ENCODE measurements around the gene LPP.

Gene LPP

DNA sequence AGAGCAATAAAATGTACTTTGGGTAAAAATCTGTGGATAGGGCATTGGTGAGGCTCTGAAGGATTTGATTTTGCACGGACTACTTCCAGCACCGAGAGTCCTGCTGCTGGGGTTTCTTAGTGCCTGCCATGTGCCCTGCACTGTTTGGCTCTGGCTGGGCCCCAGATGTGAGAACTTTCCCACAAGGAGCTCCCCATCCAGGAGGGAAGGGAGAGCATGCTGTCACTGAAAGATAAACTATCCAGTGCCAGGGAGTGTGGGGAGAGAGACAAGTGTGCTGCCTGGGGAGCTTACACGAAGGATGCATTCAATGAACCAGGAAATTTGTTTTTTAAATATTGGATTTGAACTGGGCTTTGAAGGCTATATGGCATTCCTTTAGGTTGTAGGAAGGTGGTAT lies 30.2 kb downstream of the LPP start:
- H3K4me1 ChIP-seq (ENCODE audit: control insufficient read depth, low read depth, low read length): peaks cover 29% of the 10 kb centered on the region
- no peak overlapping the region for H3K27ac ChIP-seq (ENCODE audit: low read length)
- no peak overlapping the region for H3K4me3 ChIP-seq (ENCODE audit: low read length)

DNA sequence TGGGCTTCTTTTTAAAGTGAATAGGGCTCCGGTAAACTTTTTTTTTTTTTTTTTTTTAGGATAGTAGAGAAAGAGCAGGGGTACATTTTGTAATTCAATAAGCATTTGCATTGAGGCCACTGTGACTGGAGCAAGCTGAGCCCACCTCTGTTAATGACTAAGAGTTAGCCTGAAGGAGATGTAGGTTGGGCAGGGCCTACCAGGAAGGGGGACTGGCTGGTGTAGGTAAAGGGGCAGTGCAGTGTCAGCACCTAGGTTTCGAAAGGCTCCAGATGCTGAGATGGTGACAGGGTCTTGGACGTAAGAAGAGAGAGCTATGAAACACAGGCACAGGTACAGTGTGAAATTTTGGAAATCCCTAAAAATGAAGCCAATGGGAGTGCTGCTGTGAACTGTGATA lies 30.7 kb downstream of the LPP start:
- no peaks in the 10 kb centered on the region for H3K27me3 ChIP-seq (ENCODE audit: control insufficient read depth, insufficient read depth, low read length)
- H3K9me3 ChIP-seq (ENCODE audit: control insufficient read depth, low read depth, low read length): no peaks in the 10 kb centered on the region
- peaks cover 26% of the 10 kb centered on the region for H3K4me1 ChIP-seq (ENCODE audit: control insufficient read depth, low read depth, low read length)
- no peak overlapping the region for H3K27ac ChIP-seq (ENCODE audit: low read length)
- no peak overlapping the region for H3K4me3 ChIP-seq (ENCODE audit: low read length)
- no peak overlapping the region for H3K9ac ChIP-seq (ENCODE audit: low read length)
- H3K36me3 ChIP-seq (ENCODE audit: control insufficient read depth, low read depth, low read length): no peaks in the 10 kb centered on the region

More for the DNA sequence above, 30.2 kb downstream of the LPP start:
- H3K27me3 ChIP-seq (ENCODE audit: control insufficient read depth, insufficient read depth, low read length): no peaks in the 10 kb centered on the region
- no peaks in the 10 kb centered on the region for H3K36me3 ChIP-seq (ENCODE audit: control insufficient read depth, low read depth, low read length)
- no peaks in the 10 kb centered on the region for H3K9me3 ChIP-seq (ENCODE audit: control insufficient read depth, low read depth, low read length)
- H3K9ac ChIP-seq (ENCODE audit: low read length): no peak overlapping the region

DNA sequence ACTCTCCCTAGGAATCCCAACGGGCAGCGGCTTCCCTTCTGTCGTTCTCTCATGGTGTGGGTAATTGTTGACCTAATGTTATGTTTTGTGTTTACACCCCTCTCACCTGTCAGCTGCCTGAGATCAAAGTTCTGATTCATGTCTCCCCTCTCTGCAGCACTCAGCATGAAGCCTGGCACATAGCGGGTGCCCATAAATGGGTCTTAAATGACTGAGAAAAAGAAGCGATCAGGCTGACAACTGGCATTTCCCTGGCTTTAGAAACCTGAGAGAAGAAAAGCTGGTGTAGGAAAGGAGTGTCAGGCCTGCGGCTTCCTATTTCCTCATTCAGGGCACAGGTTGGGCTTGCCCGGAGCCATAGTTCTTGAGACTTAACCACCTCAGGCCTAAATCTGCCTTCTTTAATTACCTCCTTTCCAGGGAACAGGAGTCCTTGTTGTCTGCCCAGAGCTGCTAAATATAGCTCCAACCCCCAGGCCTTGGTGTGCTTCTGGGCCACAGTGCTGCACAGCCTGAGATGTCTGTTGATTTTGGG lies 31.8 kb downstream of the LPP start:
- Histone ChIP-seq H3K9ac (ENCODE audit: low read length) (no peak overlapping the region), H3K27ac (ENCODE audit: low read length) (no peak overlapping the region), H3K4me3 (ENCODE audit: low read length) (no peak overlapping the region), H3K36me3 (ENCODE audit: control insufficient read depth, low read depth, low read length) (no peaks in the 10 kb centered on the region), H3K4me1 (ENCODE audit: control insufficient read depth, low read depth, low read length) (peaks cover 25% of the 10 kb centered on the region), H3K27me3 (ENCODE audit: control insufficient read depth, insufficient read depth, low read length) (no peaks in the 10 kb centered on the region), H3K9me3 (ENCODE audit: control insufficient read depth, low read depth, low read length) (no peaks in the 10 kb centered on the region)

DNA sequence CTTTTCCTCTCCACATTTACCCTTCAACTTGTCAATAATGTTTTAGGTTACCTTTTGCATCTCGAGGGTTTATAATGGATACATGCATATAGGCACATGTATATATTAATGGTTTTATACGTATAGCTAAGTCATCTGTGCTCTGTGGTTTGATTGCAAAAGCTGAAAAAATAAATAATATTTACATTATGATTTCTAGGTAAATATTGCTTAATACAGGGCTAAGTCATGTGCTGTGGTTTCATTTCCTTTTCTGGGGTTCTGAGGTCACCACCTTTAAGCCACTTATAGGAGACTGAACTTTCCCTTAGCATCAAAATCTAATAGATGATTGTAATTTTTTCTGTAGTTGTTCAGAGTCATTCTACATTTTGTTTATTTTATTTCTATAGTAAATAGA lies 33.1 kb downstream of the LPP start:
- Histone ChIP-seq H3K4me1 (ENCODE audit: control insufficient read depth, low read depth, low read length) (peaks cover 25% of the 10 kb centered on the region), H3K9me3 (ENCODE audit: control insufficient read depth, low read depth, low read length) (no peaks in the 10 kb centered on the region), H3K4me3 (ENCODE audit: low read length) (no peak overlapping the region), H3K27ac (ENCODE audit: low read length) (no peak overlapping the region), H3K27me3 (ENCODE audit: control insufficient read depth, insufficient read depth, low read length) (no peaks in the 10 kb centered on the region), H3K36me3 (ENCODE audit: control insufficient read depth, low read depth, low read length) (no peaks in the 10 kb centered on the region), H3K9ac (ENCODE audit: low read length) (no peak overlapping the region)

DNA sequence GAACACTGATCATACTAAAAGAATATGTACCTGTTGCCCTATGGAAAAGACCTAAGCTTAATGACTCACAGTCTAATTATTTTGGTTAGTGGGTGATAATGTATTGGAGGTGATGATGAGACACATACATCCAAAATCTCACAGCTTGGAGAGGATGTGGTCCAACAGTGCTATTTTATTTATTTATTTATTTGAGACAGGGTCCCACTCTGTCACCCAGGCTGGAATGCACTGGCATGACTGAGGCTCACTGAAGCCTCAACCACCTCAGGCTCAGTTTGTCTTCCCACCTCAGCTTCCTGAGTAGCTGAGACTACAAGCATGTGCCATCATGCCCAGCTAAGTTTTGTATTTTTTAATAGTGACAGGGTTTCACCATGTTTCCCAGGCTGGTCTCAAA lies 35.0 kb downstream of the LPP start:
- Histone ChIP-seq H3K9ac (ENCODE audit: low read length) (no peak overlapping the region), H3K4me3 (ENCODE audit: low read length) (no peak overlapping the region), H3K36me3 (ENCODE audit: control insufficient read depth, low read depth, low read length) (peaks cover 4% of the 10 kb centered on the region), H3K27ac (ENCODE audit: low read length) (no peak overlapping the region), H3K9me3 (ENCODE audit: control insufficient read depth, low read depth, low read length) (no peaks in the 10 kb centered on the region), H3K27me3 (ENCODE audit: control insufficient read depth, insufficient read depth, low read length) (no peaks in the 10 kb centered on the region), H3K4me1 (ENCODE audit: control insufficient read depth, low read depth, low read length) (peaks cover 24% of the 10 kb centered on the region)

DNA sequence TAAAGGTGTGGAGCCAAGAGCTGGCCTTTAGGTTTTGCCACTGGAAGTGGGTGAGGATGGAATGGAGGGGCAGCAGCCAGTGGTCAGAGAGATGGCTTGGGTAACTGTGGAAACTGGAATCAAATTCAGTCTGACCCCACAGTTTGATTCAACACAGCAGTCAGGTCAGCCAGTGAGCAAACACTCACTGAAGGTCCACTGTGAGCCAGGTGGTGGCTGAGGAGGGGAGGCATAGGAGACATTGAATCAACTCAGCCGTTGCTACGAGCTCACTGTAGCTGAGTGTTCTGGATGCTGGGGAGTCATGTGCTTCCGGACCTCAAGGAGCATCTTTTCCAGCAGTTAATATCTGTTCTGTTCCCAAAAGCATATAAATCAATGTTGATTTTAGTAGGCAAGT lies 37.5 kb downstream of the LPP start:
- Histone ChIP-seq H3K9ac (ENCODE audit: low read length) (no peak overlapping the region), H3K27me3 (ENCODE audit: control insufficient read depth, insufficient read depth, low read length) (no peaks in the 10 kb centered on the region), H3K4me3 (ENCODE audit: low read length) (no peak overlapping the region), H3K36me3 (ENCODE audit: control insufficient read depth, low read depth, low read length) (peaks cover 4% of the 10 kb centered on the region), H3K4me1 (ENCODE audit: control insufficient read depth, low read depth, low read length) (peaks cover 5% of the 10 kb centered on the region), H3K27ac (ENCODE audit: low read length) (no peak overlapping the region), H3K9me3 (ENCODE audit: control insufficient read depth, low read depth, low read length) (no peaks in the 10 kb centered on the region)

DNA sequence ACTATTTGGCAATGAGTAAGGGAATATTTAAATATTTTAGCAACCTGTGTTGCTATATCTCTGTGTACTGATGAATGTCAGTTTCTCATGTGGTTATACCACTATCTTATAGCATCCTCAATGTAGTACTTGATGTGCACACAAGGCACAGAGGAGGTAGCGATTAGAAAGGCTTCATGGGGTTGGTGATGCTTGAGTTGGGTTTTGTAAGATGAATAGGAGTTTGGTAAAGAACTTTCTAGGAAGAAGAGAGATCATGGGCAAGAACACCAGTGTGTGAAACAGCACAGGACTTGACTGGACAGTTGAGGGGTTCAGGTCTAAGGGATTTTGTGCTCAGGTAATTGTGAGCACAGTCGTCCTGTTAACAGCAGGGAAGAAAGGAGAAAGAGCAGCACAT lies 38.1 kb downstream of the LPP start:
- Histone ChIP-seq H3K27me3 (ENCODE audit: control insufficient read depth, insufficient read depth, low read length) (no peaks in the 10 kb centered on the region), H3K4me1 (ENCODE audit: control insufficient read depth, low read depth, low read length) (peaks cover 6% of the 10 kb centered on the region), H3K27ac (ENCODE audit: low read length) (no peak overlapping the region), H3K9me3 (ENCODE audit: control insufficient read depth, low read depth, low read length) (no peaks in the 10 kb centered on the region), H3K4me3 (ENCODE audit: low read length) (no peak overlapping the region), H3K36me3 (ENCODE audit: control insufficient read depth, low read depth, low read length) (peaks cover 4% of the 10 kb centered on the region), H3K9ac (ENCODE audit: low read length) (no peak overlapping the region)

DNA sequence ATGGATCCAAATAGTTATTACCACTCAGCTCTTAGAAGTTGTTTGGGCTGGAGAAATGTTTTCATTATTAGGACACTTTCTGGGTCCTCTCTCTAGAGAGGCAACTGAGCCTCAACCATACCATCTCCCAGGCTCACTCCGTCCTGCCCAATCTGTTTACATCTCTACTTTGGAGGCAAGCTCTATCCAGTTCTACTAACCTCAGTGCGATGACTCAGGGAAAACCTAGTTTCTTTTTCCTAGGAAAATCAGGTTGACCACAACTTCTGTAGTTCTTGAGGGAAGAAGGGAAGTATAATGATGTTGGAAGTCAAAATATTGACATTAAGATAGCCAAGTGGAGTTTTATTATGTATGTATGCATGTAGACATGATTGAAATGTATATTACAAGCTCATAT lies 40.4 kb downstream of the LPP start:
- H3K9me3 ChIP-seq (ENCODE audit: control insufficient read depth, low read depth, low read length): no peaks in the 10 kb centered on the region
- peaks cover 6% of the 10 kb centered on the region for H3K4me1 ChIP-seq (ENCODE audit: control insufficient read depth, low read depth, low read length)
- no peak overlapping the region for H3K4me3 ChIP-seq (ENCODE audit: low read length)
- H3K27me3 ChIP-seq (ENCODE audit: control insufficient read depth, insufficient read depth, low read length): no peaks in the 10 kb centered on the region
- H3K9ac ChIP-seq (ENCODE audit: low read length): no peak overlapping the region
- H3K27ac ChIP-seq (ENCODE audit: low read length): no peak overlapping the region
- H3K36me3 ChIP-seq (ENCODE audit: control insufficient read depth, low read depth, low read length): peaks cover 4% of the 10 kb centered on the region

DNA sequence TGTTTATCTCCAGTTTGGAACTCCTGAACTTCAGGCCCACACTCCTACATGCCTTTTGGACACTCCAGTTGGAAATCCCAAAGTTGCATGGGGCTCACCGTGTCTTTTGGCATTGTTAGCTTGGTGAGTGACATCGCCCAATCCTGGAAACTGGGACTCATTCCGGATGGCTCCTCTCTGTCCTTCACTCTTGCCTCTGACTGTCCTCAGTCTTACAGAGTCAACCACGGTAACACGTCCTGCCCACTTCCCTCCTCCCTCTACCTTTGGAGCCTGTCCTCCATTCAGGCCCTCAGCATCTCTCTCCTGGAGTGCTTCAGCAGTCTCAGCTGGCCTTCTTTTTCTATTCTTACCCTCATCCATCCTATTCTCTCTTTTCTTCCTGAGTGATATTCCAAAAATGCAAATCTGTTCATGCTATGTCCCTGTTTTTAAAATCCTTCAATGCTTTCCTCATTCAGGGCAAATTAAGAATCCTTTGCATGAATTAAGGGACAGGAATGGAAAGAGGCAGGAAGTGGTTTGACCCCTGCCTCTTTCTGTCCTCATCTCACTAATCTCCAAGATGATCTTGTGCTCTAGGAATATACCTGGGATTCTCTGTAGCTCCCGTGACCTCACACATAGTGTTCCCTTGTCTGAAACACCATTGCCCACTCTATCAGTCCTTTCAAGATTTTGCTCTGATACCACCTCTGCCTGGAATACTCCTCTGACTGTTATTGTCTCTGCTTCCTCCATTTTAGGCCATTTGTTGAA lies 42.5 kb downstream of the LPP start:
- peaks cover 4% of the 10 kb centered on the region for H3K36me3 ChIP-seq (ENCODE audit: control insufficient read depth, low read depth, low read length)
- H3K27me3 ChIP-seq (ENCODE audit: control insufficient read depth, insufficient read depth, low read length): no peaks in the 10 kb centered on the region
- H3K9ac ChIP-seq (ENCODE audit: low read length): no peak overlapping the region
- H3K4me1 ChIP-seq (ENCODE audit: control insufficient read depth, low read depth, low read length): peaks cover 6% of the 10 kb centered on the region
- no peak overlapping the region for H3K4me3 ChIP-seq (ENCODE audit: low read length)
- H3K9me3 ChIP-seq (ENCODE audit: control insufficient read depth, low read depth, low read length): no peaks in the 10 kb centered on the region
- no peak overlapping the region for H3K27ac ChIP-seq (ENCODE audit: low read length)

DNA sequence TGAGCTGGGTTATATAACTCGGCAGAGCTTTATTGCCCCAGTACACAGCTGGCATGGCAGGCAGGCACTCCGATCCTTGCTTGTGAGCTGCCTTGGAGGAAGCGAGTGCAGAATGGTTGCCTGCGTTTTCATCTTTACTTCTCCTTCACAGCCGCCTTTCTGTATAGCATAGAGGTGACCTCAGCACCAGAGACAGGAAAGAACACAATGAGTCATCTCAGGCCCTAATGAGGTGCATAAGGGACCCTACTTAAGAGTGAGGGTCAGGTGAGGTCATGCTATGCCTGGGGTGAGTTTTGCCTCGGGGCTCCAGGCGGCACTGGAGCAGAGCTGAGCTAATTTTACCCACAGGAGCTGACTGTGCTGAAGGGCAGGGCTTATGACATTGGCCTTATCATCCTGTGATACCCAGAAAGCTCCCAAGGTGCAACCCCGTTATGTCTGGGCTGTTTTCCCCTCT lies 43.5 kb downstream of the LPP start:
- H3K27ac ChIP-seq (ENCODE audit: low read length): no peak overlapping the region
- peaks cover 4% of the 10 kb centered on the region for H3K36me3 ChIP-seq (ENCODE audit: control insufficient read depth, low read depth, low read length)
- H3K9ac ChIP-seq (ENCODE audit: low read length): no peak overlapping the region

DNA sequence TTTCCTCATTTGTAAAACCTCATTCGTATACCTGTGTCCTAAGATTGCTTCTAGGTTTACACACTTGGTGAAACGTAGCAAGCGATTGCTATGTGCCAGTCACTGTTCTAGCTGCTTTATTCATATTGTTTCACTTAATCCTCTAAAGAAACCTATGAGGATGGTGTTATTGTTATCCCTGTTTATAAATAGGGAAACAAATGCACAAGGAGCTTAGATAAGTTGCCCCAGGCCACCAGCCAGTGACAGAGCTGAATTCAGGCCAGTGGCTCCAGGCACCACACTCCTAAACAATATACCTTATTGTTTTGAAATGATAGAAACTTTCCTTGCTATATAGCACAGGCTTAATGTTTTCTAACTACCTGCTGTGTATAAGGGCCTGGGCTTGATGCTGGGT lies 44.0 kb downstream of the LPP start:
- Histone ChIP-seq H3K27me3 (ENCODE audit: control insufficient read depth, insufficient read depth, low read length) (no peaks in the 10 kb centered on the region), H3K27ac (ENCODE audit: low read length) (no peak overlapping the region), H3K9me3 (ENCODE audit: control insufficient read depth, low read depth, low read length) (no peaks in the 10 kb centered on the region), H3K36me3 (ENCODE audit: control insufficient read depth, low read depth, low read length) (no peaks in the 10 kb centered on the region), H3K9ac (ENCODE audit: low read length) (no peak overlapping the region), H3K4me1 (ENCODE audit: control insufficient read depth, low read depth, low read length) (peaks cover 6% of the 10 kb centered on the region), H3K4me3 (ENCODE audit: low read length) (no peak overlapping the region)

More for the DNA sequence above, 43.5 kb downstream of the LPP start:
- no peaks in the 10 kb centered on the region for H3K27me3 ChIP-seq (ENCODE audit: control insufficient read depth, insufficient read depth, low read length)
- no peak overlapping the region for H3K4me3 ChIP-seq (ENCODE audit: low read length)
- no peaks in the 10 kb centered on the region for H3K9me3 ChIP-seq (ENCODE audit: control insufficient read depth, low read depth, low read length)
- H3K4me1 ChIP-seq (ENCODE audit: control insufficient read depth, low read depth, low read length): peaks cover 6% of the 10 kb centered on the region

DNA sequence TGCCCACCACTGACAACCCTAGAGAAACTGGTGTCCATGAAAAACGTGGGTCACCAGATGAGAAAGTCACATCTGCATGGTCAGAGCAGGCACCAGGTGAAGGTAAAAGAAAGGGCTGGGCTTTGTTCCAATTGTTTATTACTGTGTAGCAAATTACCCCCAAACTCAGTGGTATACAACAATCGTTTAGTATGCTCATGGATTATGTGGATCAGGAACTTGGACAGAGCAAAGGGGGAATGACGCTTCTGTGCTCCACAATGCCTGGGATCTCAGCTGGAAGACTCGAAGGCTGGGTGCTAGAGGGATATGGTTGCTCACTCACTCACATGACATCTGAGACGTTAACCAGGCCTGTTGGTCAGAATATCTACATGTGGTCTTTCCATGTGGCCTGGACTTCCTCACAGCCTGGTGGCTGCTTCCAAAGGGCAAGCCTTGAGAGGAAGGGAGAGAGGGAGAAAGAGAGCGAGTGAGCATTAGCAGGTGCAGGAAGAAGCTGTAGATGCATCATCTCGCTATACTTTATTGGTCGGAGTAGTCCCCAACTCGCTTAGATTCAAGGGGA lies 44.9 kb downstream of the LPP start:
- Histone ChIP-seq H3K9ac (ENCODE audit: low read length) (no peak overlapping the region), H3K4me1 (ENCODE audit: control insufficient read depth, low read depth, low read length) (peaks cover 6% of the 10 kb centered on the region), H3K9me3 (ENCODE audit: control insufficient read depth, low read depth, low read length) (no peaks in the 10 kb centered on the region), H3K27me3 (ENCODE audit: control insufficient read depth, insufficient read depth, low read length) (no peaks in the 10 kb centered on the region), H3K4me3 (ENCODE audit: low read length) (no peak overlapping the region), H3K27ac (ENCODE audit: low read length) (no peak overlapping the region), H3K36me3 (ENCODE audit: control insufficient read depth, low read depth, low read length) (no peaks in the 10 kb centered on the region)

All from iPS-18a (cell line).